Neural cell (in vitro differentiated cells): ENCODE results near the gene PCED1B. TPM values are rescaled to one million over a fixed set of nuclear protein-coding genes. Genes with fewer than 3 reads are reported as not detected.
"Not testable (repeated sequence)": the region's sequence is repeated elsewhere in the genome, so short reads cannot be mapped to it uniquely, and the experiment has no call there.

Source experiments
- H2AFZ ChIP-seq: fragments of 200-600, 300-800 bp; sonication (generic), shearing (Covaris generic); 2 replicates; pipeline ENCODE4 v1.6.0; 2014; ENCODE audit warnings: low read depth, mild to moderate bottlenecking, antibody characterized with exemption, low read length, moderate library complexity
- H3F3A ChIP-seq: fragments of 200-600 bp; shearing (Covaris generic); 2 replicates; pipeline ENCODE4 v1.6.1; 2016; ENCODE audit warnings: mild to moderate bottlenecking, moderate library complexity, mixed read lengths, antibody characterized with exemption, low read length; ENCODE audit not compliant: insufficient read depth, poor library complexity, severe bottlenecking
- H3K27ac ChIP-seq: fragments of 200-600, 300-800 bp; sonication (generic), shearing (Covaris generic); 2 replicates; pipeline ENCODE4 v1.5.1; 2014; ENCODE audit warnings: mild to moderate bottlenecking, low read length, moderate library complexity
- H3K27me3 ChIP-seq: fragments of 300-800, 200-600 bp; sonication (generic), shearing (Covaris generic); 2 replicates; pipeline ENCODE4 v1.6.0; 2014; ENCODE audit warnings: mild to moderate bottlenecking, low read depth, low read length, moderate library complexity; ENCODE audit not compliant: insufficient read depth
- H3K36me3 ChIP-seq: fragments of 300-800, 200-600 bp; sonication (generic), shearing (Covaris generic); 2 replicates; pipeline ENCODE4 v1.5.1; 2014; ENCODE audit warnings: mild to moderate bottlenecking, antibody characterized with exemption, low read length, moderate library complexity; ENCODE audit not compliant: insufficient read depth
- H3K4me2 ChIP-seq: fragments of 300-800, 200-600 bp; sonication (generic), shearing (Covaris generic); 2 replicates; pipeline ENCODE4 v1.6.0; 2014; ENCODE audit warnings: mild to moderate bottlenecking, low read length
- H3K4me3 ChIP-seq: fragments of 300-800, 200-600 bp; sonication (generic), shearing (Covaris generic); 2 replicates; pipeline ENCODE4 v1.5.1; 2014; ENCODE audit warnings: mild to moderate bottlenecking, low read length, moderate library complexity
- H3K79me2 ChIP-seq: fragments of 200-600 bp; shearing (Covaris generic); replicated peaks from 2 replicates; pipeline ENCODE4 v1.6.0; 2014; ENCODE audit warnings: mild to moderate bottlenecking, low read length, moderate library complexity; ENCODE audit not compliant: insufficient read depth
- H3K9ac ChIP-seq: fragments of 300-800, 200-600 bp; sonication (generic), shearing (Covaris generic); 2 replicates; pipeline ENCODE4 v1.6.1; 2016; ENCODE audit warnings: mild to moderate bottlenecking, low read length, mixed read lengths
- H3K9me2 ChIP-seq: fragments of 200-600 bp; shearing (Covaris generic); 2 replicates; pipeline ENCODE4 v1.6.1; 2016; ENCODE audit warnings: mild to moderate bottlenecking, low read length, mixed read lengths; ENCODE audit not compliant: insufficient read depth
- H3K9me3 ChIP-seq: fragments of 200-600, 300-800 bp; sonication (generic), shearing (Covaris generic); 2 replicates; pipeline ENCODE4 v1.6.1; 2016; ENCODE audit warnings: mild to moderate bottlenecking, mixed run types, low read length, moderate library complexity, mixed read lengths
- H4K20me1 ChIP-seq: fragments of 200-600 bp; shearing (Covaris generic); 2 replicates; pipeline ENCODE4 v1.6.1; 2016; ENCODE audit warnings: mild to moderate bottlenecking, mixed run types; ENCODE audit not compliant: insufficient read depth
- CTCF ChIP-seq: fragments of 450-650 bp; IDR thresholded peaks from 2 replicates; pipeline ENCODE4 v1.5.1; 2014; ENCODE audit warnings: antibody characterized with exemption, mild to moderate bottlenecking, moderate library complexity; ENCODE audit not compliant: poor library complexity, severe bottlenecking
- EP300 ChIP-seq: fragments of 450-650 bp; conservative IDR thresholded peaks from 2 replicates; pipeline ENCODE4 v1.6.1; 2014; ENCODE audit warnings: antibody characterized with exemption, mild to moderate bottlenecking, moderate library complexity; ENCODE audit not compliant: poor library complexity, severe bottlenecking
- MXI1 ChIP-seq: fragments of 450-650 bp; conservative IDR thresholded peaks from 2 replicates; pipeline ENCODE4 v1.6.1; 2014; ENCODE audit warnings: antibody characterized with exemption, mild to moderate bottlenecking; ENCODE audit not compliant: poor library complexity, severe bottlenecking
- POLR2AphosphoS5 ChIP-seq: IDR thresholded peaks from 2 replicates; pipeline ENCODE4 v1.6.1; 2012
- RAD21 ChIP-seq: fragments of 450-650 bp; conservative IDR thresholded peaks from 2 replicates; pipeline ENCODE4 v1.6.1; 2014; ENCODE audit warnings: antibody characterized with exemption, mild to moderate bottlenecking, moderate library complexity
- SMC3 ChIP-seq: fragments of 450-650 bp; conservative IDR thresholded peaks from 2 replicates; pipeline ENCODE4 v1.6.1; 2014; ENCODE audit warnings: antibody characterized with exemption, mild to moderate bottlenecking, moderate library complexity; ENCODE audit not compliant: poor library complexity
- TAF1 ChIP-seq: IDR thresholded peaks from 2 replicates; pipeline ENCODE4 v1.6.1; 2012; ENCODE audit warnings: low read depth
- polyA plus RNA-seq: library from polyadenylated mRNA; depleted of rRNA; stranded (reverse); fragments of >200 nt; gene quantifications from 2 replicates; pipeline ENCODE4 v1.2.3, GENCODE V29; 2014
- TF ChIP-seq, protein P1 (sequence below): IDR thresholded peaks from 2 replicates; pipeline ENCODE4 v1.6.1; 2012; ENCODE audit warnings: borderline replicate concordance

Gene PCED1B
- polyA plus RNA-seq, 1 donor from 2014 or later = not detected

- TF ChIP-seq, protein P1, sequence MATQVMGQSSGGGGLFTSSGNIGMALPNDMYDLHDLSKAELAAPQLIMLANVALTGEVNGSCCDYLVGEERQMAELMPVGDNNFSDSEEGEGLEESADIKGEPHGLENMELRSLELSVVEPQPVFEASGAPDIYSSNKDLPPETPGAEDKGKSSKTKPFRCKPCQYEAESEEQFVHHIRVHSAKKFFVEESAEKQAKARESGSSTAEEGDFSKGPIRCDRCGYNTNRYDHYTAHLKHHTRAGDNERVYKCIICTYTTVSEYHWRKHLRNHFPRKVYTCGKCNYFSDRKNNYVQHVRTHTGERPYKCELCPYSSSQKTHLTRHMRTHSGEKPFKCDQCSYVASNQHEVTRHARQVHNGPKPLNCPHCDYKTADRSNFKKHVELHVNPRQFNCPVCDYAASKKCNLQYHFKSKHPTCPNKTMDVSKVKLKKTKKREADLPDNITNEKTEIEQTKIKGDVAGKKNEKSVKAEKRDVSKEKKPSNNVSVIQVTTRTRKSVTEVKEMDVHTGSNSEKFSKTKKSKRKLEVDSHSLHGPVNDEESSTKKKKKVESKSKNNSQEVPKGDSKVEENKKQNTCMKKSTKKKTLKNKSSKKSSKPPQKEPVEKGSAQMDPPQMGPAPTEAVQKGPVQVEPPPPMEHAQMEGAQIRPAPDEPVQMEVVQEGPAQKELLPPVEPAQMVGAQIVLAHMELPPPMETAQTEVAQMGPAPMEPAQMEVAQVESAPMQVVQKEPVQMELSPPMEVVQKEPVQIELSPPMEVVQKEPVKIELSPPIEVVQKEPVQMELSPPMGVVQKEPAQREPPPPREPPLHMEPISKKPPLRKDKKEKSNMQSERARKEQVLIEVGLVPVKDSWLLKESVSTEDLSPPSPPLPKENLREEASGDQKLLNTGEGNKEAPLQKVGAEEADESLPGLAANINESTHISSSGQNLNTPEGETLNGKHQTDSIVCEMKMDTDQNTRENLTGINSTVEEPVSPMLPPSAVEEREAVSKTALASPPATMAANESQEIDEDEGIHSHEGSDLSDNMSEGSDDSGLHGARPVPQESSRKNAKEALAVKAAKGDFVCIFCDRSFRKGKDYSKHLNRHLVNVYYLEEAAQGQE = no peak
- TF ChIP-seq CTCF (no peak), TAF1 (no peak), EP300 (no peak), POLR2AphosphoS5 (no peak), MXI1 (no peak), SMC3 (no peak), RAD21 (no peak)
- Histone ChIP-seq H3K9ac (no peak overlapping the region), H3K9me3 (peaks cover 4% of the 10 kb centered on the region), H3K27me3 (no peaks in the 10 kb centered on the region), H3F3A (no peaks in the 10 kb centered on the region), H3K4me3 (no peak overlapping the region), H4K20me1 (no peaks in the 10 kb centered on the region), H3K79me2 (no peaks in the 10 kb centered on the region), H3K9me2 (no peaks in the 10 kb centered on the region), H3K4me2 (no peak overlapping the region), H3K27ac (no peak overlapping the region), H2AFZ (no peak overlapping the region), H3K36me3 (no peaks in the 10 kb centered on the region)
Measured at GRCh38 chr12:47054659-47055058, 24.8 kb upstream of the PCED1B start.

GRCh38 chr12:47055856-47056255, 23.6 kb upstream of the PCED1B start:
- not testable (repeated sequence) for H3K27ac ChIP-seq, H3K79me2 ChIP-seq, H3K9ac ChIP-seq, H4K20me1 ChIP-seq, H3K9me3 ChIP-seq, H3K36me3 ChIP-seq, H3K27me3 ChIP-seq, H3K4me3 ChIP-seq, H2AFZ ChIP-seq, H3K4me2 ChIP-seq, H3F3A ChIP-seq, H3K9me2 ChIP-seq

- not testable (repeated sequence) for H3K9ac ChIP-seq, H3K79me2 ChIP-seq, H3K4me3 ChIP-seq, H2AFZ ChIP-seq, H3K4me2 ChIP-seq, H3K9me3 ChIP-seq, H3K36me3 ChIP-seq, H3F3A ChIP-seq, H3K27me3 ChIP-seq, H4K20me1 ChIP-seq, H3K9me2 ChIP-seq, H3K27ac ChIP-seq
Measured at GRCh38 chr12:47056944-47057343, 22.5 kb upstream of the PCED1B start.

DNA sequence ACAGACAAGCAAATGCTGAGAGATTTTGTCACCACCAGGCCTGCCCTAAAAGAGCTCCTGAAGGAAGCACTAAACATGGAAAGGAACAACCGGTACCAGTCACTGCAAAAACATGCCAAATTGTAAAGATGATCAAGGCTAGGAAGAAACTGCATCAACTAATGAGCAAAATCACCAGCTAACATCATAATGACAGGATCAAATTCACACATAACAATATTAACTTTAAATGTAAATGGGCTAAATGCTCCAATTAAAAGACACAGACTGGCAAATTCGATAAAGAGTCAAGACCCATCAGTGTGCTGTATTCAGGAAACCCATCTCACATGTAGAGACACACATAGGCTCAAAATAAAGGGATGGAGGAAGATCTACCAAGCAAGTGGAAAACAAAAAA, 20.8 kb upstream of the PCED1B start:
- not testable (repeated sequence) for H3K9ac ChIP-seq, H4K20me1 ChIP-seq, H3K4me2 ChIP-seq, H3K9me3 ChIP-seq, H3K79me2 ChIP-seq, H2AFZ ChIP-seq, H3K27me3 ChIP-seq, H3K9me2 ChIP-seq, H3K27ac ChIP-seq, H3F3A ChIP-seq, H3K36me3 ChIP-seq, H3K4me3 ChIP-seq
